ENCODE data around the gene OR51V1. TPM values are rescaled to one million over a fixed set of nuclear protein-coding genes. Genes with fewer than 3 reads are reported as not detected.

OR51V1 gene
- total RNA-seq, 1 experiment from 2014 or later = not detected

DNA sequence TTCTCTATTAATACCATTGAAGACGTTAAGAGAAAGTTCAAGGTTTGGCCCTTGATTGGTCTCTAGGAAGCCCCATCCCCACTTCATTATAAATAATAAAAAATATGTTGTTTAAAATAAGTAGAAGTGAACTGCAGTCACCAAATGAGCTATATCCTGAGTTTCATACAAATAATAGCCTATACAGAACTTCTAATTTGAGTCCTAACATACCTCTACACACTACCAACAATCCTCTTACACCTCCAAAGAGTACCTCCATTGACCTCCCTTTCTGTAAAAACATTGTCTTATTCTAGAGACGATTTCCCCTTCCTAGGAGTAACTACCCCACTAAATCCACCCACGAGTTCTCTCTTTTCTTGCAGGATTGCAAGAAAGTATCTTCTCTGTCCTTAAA is 41.0 kb upstream of the OR51V1 start:
- Histone ChIP-seq H3K79me2 (ENCODE audit: low read length) (no peaks in the 10 kb centered on the region), H3K4me3 (ENCODE audit: low read length) (no peak overlapping the region), H4K20me1 (ENCODE audit: low read length) (no peaks in the 10 kb centered on the region), H2AFZ (ENCODE audit: low read length) (no peak overlapping the region), H3K27me3 (ENCODE audit: low read length) (0 out of 2 replicates have a peak, but pooled peaks cover 17% of the 10 kb centered on the region), H3K36me3 (ENCODE audit: low read depth, low read length) (no peaks in the 10 kb centered on the region), H3K9me3 (ENCODE audit: low read length) (no peaks in the 10 kb centered on the region), H3K4me1 (ENCODE audit: insufficient read depth, low read length) (no peaks in the 10 kb centered on the region), H3K4me2 (ENCODE audit: low read length) (no peak overlapping the region), H3K27ac (ENCODE audit: low read length) (no peak overlapping the region), H3K9me2 (replicated peaks; ENCODE audit: low read length) (no peaks in the 10 kb centered on the region), H3F3A (ENCODE audit: low read length, unreplicated experiment) (no peaks in the 10 kb centered on the region), H3K9ac (ENCODE audit: low read length) (no peak overlapping the region)
- DNase-seq (no peak), ATAC-seq (no peak)
- TF ChIP-seq, protein P1, sequence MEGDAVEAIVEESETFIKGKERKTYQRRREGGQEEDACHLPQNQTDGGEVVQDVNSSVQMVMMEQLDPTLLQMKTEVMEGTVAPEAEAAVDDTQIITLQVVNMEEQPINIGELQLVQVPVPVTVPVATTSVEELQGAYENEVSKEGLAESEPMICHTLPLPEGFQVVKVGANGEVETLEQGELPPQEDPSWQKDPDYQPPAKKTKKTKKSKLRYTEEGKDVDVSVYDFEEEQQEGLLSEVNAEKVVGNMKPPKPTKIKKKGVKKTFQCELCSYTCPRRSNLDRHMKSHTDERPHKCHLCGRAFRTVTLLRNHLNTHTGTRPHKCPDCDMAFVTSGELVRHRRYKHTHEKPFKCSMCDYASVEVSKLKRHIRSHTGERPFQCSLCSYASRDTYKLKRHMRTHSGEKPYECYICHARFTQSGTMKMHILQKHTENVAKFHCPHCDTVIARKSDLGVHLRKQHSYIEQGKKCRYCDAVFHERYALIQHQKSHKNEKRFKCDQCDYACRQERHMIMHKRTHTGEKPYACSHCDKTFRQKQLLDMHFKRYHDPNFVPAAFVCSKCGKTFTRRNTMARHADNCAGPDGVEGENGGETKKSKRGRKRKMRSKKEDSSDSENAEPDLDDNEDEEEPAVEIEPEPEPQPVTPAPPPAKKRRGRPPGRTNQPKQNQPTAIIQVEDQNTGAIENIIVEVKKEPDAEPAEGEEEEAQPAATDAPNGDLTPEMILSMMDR (conservative IDR thresholded peaks at IDR 0.05; ENCODE audit: low read depth, low read length) = no peak
- TF ChIP-seq EZH2phosphoT487 (IDR thresholded peaks at IDR 0.05; ENCODE audit: borderline replicate concordance, low read length) = no peak
- no peak for TF ChIP-seq EZH2 (IDR thresholded peaks at IDR 0.05; ENCODE audit: low read length, unreplicated experiment)
- ChIA-PET POLR2A (ENCODE audit: unreplicated experiment) (no interaction called here), CTCF (no interaction called here)
- BruUV-seq (replicated peaks) = no TSS peak
- intact Hi-C loops (cut with micrococcal nuclease) = no loop called here

DNA sequence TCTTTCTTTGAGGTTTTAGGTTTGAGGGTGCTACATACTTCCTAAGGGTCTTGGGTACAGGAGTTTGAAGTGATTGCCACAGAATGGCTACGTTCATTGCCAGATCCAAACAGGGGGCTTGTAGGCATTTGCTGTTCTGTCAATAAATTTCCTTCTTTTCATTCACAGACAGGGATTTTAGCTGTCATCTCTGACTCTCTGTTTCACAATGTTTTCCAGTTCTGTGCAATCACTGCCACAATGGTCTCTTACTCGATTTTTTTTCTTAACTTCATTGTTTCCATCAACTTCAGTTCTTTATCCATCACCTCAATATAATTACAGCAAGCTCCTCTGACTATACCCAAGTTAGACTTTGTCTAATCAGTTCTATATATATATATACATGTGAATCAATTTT is 40.0 kb upstream of the OR51V1 start:
- no peaks in the 10 kb centered on the region for H3K79me2 ChIP-seq (ENCODE audit: low read length)
- TF ChIP-seq, protein P1 (conservative IDR thresholded peaks at IDR 0.05; ENCODE audit: low read depth, low read length) = no peak
- no peak for TF ChIP-seq EZH2phosphoT487 (IDR thresholded peaks at IDR 0.05; ENCODE audit: borderline replicate concordance, low read length)
- no peak for TF ChIP-seq EZH2 (IDR thresholded peaks at IDR 0.05; ENCODE audit: low read length, unreplicated experiment)
- BruUV-seq (replicated peaks) = no TSS peak
- no peak for DNase-seq
- POLR2A ChIA-PET (ENCODE audit: unreplicated experiment) = no interaction called here
- H3K27ac ChIP-seq (ENCODE audit: low read length) = no peak overlapping the region
- intact Hi-C loops (cut with micrococcal nuclease) = no loop called here
- no peaks in the 10 kb centered on the region for H3K9me3 ChIP-seq (ENCODE audit: low read length)
- H3K4me3 ChIP-seq (ENCODE audit: low read length) = no peak overlapping the region
- H3K4me1 ChIP-seq (ENCODE audit: insufficient read depth, low read length) = no peaks in the 10 kb centered on the region
- no peaks in the 10 kb centered on the region for H4K20me1 ChIP-seq (ENCODE audit: low read length)
- no peak for ATAC-seq
- H3K36me3 ChIP-seq (ENCODE audit: low read depth, low read length) = no peaks in the 10 kb centered on the region
- H3K9me2 ChIP-seq (replicated peaks; ENCODE audit: low read length) = no peaks in the 10 kb centered on the region
- H2AFZ ChIP-seq (ENCODE audit: low read length) = no peak overlapping the region
- CTCF ChIA-PET = no interaction called here
- no peaks in the 10 kb centered on the region for H3F3A ChIP-seq (ENCODE audit: low read length, unreplicated experiment)
- no peak overlapping the region for H3K4me2 ChIP-seq (ENCODE audit: low read length)
- no peak overlapping the region for H3K9ac ChIP-seq (ENCODE audit: low read length)
- H3K27me3 ChIP-seq (ENCODE audit: low read length) = 0 out of 2 replicates have a peak, but pooled peaks cover 11% of the 10 kb centered on the region

DNA sequence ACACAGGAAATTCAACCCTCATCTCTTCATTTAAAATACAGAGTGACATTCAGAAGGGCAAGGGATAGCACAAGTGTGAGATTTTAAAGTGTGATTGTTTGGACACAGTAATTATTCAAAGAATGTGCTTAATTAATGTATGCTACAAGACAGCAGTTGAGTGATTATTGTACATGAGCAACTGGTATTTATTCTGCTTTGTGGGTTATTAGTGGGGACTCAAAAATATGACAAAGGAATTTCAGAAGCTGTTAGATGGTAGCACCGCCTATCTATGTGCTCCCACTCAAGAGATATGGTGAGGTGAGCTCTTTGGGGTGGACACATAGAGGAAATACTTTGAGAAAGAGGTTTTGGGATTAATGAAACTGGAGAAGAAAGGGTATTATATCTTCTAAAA is 39.6 kb upstream of the OR51V1 start:
- ChIA-PET POLR2A (ENCODE audit: unreplicated experiment) (no interaction called here), CTCF (no interaction called here)
- H3K9me3 ChIP-seq (ENCODE audit: low read length) = no peaks in the 10 kb centered on the region
- ATAC-seq (no peak), DNase-seq (no peak)
- H3K4me1 ChIP-seq (ENCODE audit: insufficient read depth, low read length) = no peaks in the 10 kb centered on the region
- H3F3A ChIP-seq (ENCODE audit: low read length, unreplicated experiment) = no peaks in the 10 kb centered on the region
- H3K9ac ChIP-seq (ENCODE audit: low read length) = no peak overlapping the region
- H3K79me2 ChIP-seq (ENCODE audit: low read length) = no peaks in the 10 kb centered on the region
- H3K27ac ChIP-seq (ENCODE audit: low read length) = no peak overlapping the region
- TF ChIP-seq, protein P1 (conservative IDR thresholded peaks at IDR 0.05; ENCODE audit: low read depth, low read length) = no peak
- TF ChIP-seq EZH2phosphoT487 (IDR thresholded peaks at IDR 0.05; ENCODE audit: borderline replicate concordance, low read length) = no peak
- no peak for TF ChIP-seq EZH2 (IDR thresholded peaks at IDR 0.05; ENCODE audit: low read length, unreplicated experiment)
- 0 out of 2 replicates have a peak, but pooled peaks cover 7% of the 10 kb centered on the region for H3K27me3 ChIP-seq (ENCODE audit: low read length)
- no TSS peak for BruUV-seq (replicated peaks)
- no peak overlapping the region for H3K4me3 ChIP-seq (ENCODE audit: low read length)
- H3K36me3 ChIP-seq (ENCODE audit: low read depth, low read length) = no peaks in the 10 kb centered on the region
- no peaks in the 10 kb centered on the region for H3K9me2 ChIP-seq (replicated peaks; ENCODE audit: low read length)
- no peak overlapping the region for H2AFZ ChIP-seq (ENCODE audit: low read length)
- intact Hi-C loops (cut with micrococcal nuclease) = no loop called here
- H3K4me2 ChIP-seq (ENCODE audit: low read length) = no peak overlapping the region
- no peaks in the 10 kb centered on the region for H4K20me1 ChIP-seq (ENCODE audit: low read length)

Measured in PC-3 (cell line).